Tibial artery (tissue), 4 donors: ENCODE results near the gene RANBP10.

Source experiments
- DNase-seq, 2 donors: peaks; one replicate each; pipeline ENCODE4 v3.0.0-alpha.2; 2019
- H3K27ac ChIP-seq, 2 donors: fragments of 200-600 bp; sonication (generic) in 1 of 2; 1 replicate in 1 of 2; 2 replicates in 1 of 2; pipeline ENCODE4 v1.5.1; 2018 to 2019; ENCODE audit warnings: mild to moderate bottlenecking in 1 of 2
- H3K27me3 ChIP-seq, 2 donors: fragments of 200-600 bp; sonication (generic) in 1 of 2; one replicate each; pipeline versions ENCODE4 v1.5.1 to v1.6.0; 2016 to 2019
- H3K36me3 ChIP-seq, 3 donors: fragments of 200-600 bp; sonication (generic) in 2 of 3; one replicate each; pipeline ENCODE4 v1.5.1; 2016 to 2019; ENCODE audit warnings: mild to moderate bottlenecking in 2 of 3
- H3K4me1 ChIP-seq, 4 donors: fragments of 200-600 bp; sonication (generic) in 2 of 4; 1 replicate in 3 of 4; 2 replicates in 1 of 4; pipeline ENCODE4 v1.5.1; 2016 to 2019
- H3K4me3 ChIP-seq, 2 donors: fragments of 200-600 bp; sonication (generic) in 1 of 2; 1 replicate in 1 of 2; 2 replicates in 1 of 2; pipeline ENCODE4 v1.5.1; 2018 to 2019; ENCODE audit warnings: mild to moderate bottlenecking in 2 of 2
- H3K9me3 ChIP-seq, 3 donors: fragments of 200-600 bp; sonication (generic) in 1 of 3; one replicate each; pipeline ENCODE4 v1.5.1; 2016 to 2019
- CTCF ChIP-seq, 2 experiments: fragments of 200-600 bp in 1 of 2; fragments of 450-650 bp in 1 of 2; IDR thresholded peaks; one replicate each; pipeline ENCODE4 v1.5.1; 2017 to 2019; ENCODE audit warnings: antibody characterized with exemption in 2 of 2, mild to moderate bottlenecking in 1 of 2, moderate library complexity in 1 of 2
- intact Hi-C: fragments of 100-400 bp; cut with DNase I; formaldehyde crosslinking; loops from one replicate; pipeline ENCODE4 v1.15.0; 2023; ENCODE audit warnings: low total_unique reads

Gene RANBP10

GRCh38 chr16:67716097-67716496 lies 90.3 kb downstream of the RANBP10 start:
- H3K27me3 ChIP-seq = no peaks in the 10 kb centered on the region
- H3K4me1 ChIP-seq = peaks cover 0 to 22% (median 17%) of the 10 kb centered on the region in 4 donors
- no peaks in the 10 kb centered on the region for H3K36me3 ChIP-seq
- intact Hi-C loops = no loop called here
- H3K9me3 ChIP-seq = no peaks in the 10 kb centered on the region
- H3K27ac ChIP-seq = no peak overlapping the region
- H3K4me3 ChIP-seq = no peak overlapping the region
- no peak for DNase-seq
- no peak for TF ChIP-seq CTCF (IDR thresholded peaks at IDR 0.05)

- H3K9me3 ChIP-seq = no peaks in the 10 kb centered on the region
- no peak overlapping the region for H3K27ac ChIP-seq
- intact Hi-C loops = no loop called here
- H3K4me1 ChIP-seq = peaks cover 0 to 14% (median 9%) of the 10 kb centered on the region in 4 donors
- no peak for TF ChIP-seq CTCF (IDR thresholded peaks at IDR 0.05)
- H3K4me3 ChIP-seq = no peak overlapping the region
- no peaks in the 10 kb centered on the region for H3K36me3 ChIP-seq
- no peak for DNase-seq
- no peaks in the 10 kb centered on the region for H3K27me3 ChIP-seq
Measured at GRCh38 chr16:67714522-67714921, 91.8 kb downstream of the RANBP10 start.

GRCh38 chr16:67713647-67714273 lies 92.6 kb downstream of the RANBP10 start:
- H3K27ac ChIP-seq = no peak overlapping the region

GRCh38 chr16:67710607-67711006 lies 95.8 kb downstream of the RANBP10 start:
- no peak overlapping the region for H3K4me3 ChIP-seq
- no peak overlapping the region for H3K27ac ChIP-seq
- H3K9me3 ChIP-seq = no peaks in the 10 kb centered on the region
- H3K36me3 ChIP-seq = no peaks in the 10 kb centered on the region
- intact Hi-C loops = no loop called here
- no peak for DNase-seq
- no peak for TF ChIP-seq CTCF (IDR thresholded peaks at IDR 0.05)
- H3K4me1 ChIP-seq = no peaks in the 10 kb centered on the region
- no peaks in the 10 kb centered on the region for H3K27me3 ChIP-seq

More at GRCh38 chr16:67713647-67714273, 92.6 kb downstream of the RANBP10 start:
- no peaks in the 10 kb centered on the region for H3K9me3 ChIP-seq
- intact Hi-C loops = no loop called here
- H3K4me1 ChIP-seq = peaks cover 0 to 13% (median 9%) of the 10 kb centered on the region in 4 donors
- no peaks in the 10 kb centered on the region for H3K27me3 ChIP-seq
- TF ChIP-seq CTCF (IDR thresholded peaks at IDR 0.05) = no peak
- H3K36me3 ChIP-seq = no peaks in the 10 kb centered on the region
- no peak overlapping the region for H3K4me3 ChIP-seq
- no peak for DNase-seq

GRCh38 chr16:67709050-67709449 lies 97.3 kb downstream of the RANBP10 start:
- Histone ChIP-seq H3K27me3 (no peaks in the 10 kb centered on the region), H3K27ac (no peak overlapping the region), H3K4me1 (no peaks in the 10 kb centered on the region), H3K36me3 (no peaks in the 10 kb centered on the region), H3K4me3 (no peak overlapping the region), H3K9me3 (no peaks in the 10 kb centered on the region)
- intact Hi-C loops = no loop called here
- TF ChIP-seq CTCF (IDR thresholded peaks at IDR 0.05) = no peak
- no peak for DNase-seq

GRCh38 chr16:67708368-67708771 lies 98.0 kb downstream of the RANBP10 start:
- no peak for TF ChIP-seq CTCF (IDR thresholded peaks at IDR 0.05)
- intact Hi-C loops = no loop called here
- Histone ChIP-seq H3K4me3 (no peak overlapping the region), H3K4me1 (no peaks in the 10 kb centered on the region), H3K27ac (no peak overlapping the region), H3K36me3 (no peaks in the 10 kb centered on the region), H3K9me3 (no peaks in the 10 kb centered on the region), H3K27me3 (no peaks in the 10 kb centered on the region)
- DNase-seq = no peak
